Esophagus muscularis mucosa (tissue), 4 donors: Measurements from ENCODE around the gene PPM1B. TPM values are rescaled to one million over a fixed set of nuclear protein-coding genes. Genes with fewer than 3 reads are reported as not detected.

Experiments
- DNase-seq: peaks from one replicate; pipeline ENCODE4 v3.0.0-alpha.2; 2017; ENCODE audit errors: extremely low spot score
- H3K27ac ChIP-seq, 4 donors: fragments of 200-600 bp; sonication (generic); replicated peaks in 1 of 4; 1 replicate in 3 of 4; 2 replicates in 1 of 4; pipeline ENCODE4 v1.5.1; 2016 to 2019; ENCODE audit warnings: mild to moderate bottlenecking in 1 of 4
- H3K27me3 ChIP-seq, 4 donors: fragments of 200-600 bp; sonication (generic); one replicate each; pipeline versions ENCODE4 v1.5.1 to v1.6.0; 2016 to 2019
- H3K36me3 ChIP-seq, 4 donors: fragments of 200-600 bp; sonication (generic); one replicate each; pipeline ENCODE4 v1.5.1; 2016 to 2019
- H3K4me1 ChIP-seq, 4 donors: fragments of 200-600 bp; sonication (generic); one replicate each; pipeline ENCODE4 v1.5.1; 2016 to 2019
- H3K4me3 ChIP-seq, 4 donors: fragments of 200-600 bp; sonication (generic); 1 replicate in 2 of 4; 2 replicates in 2 of 4; pipeline ENCODE4 v1.5.1; 2016 to 2019; ENCODE audit warnings: mild to moderate bottlenecking in 4 of 4, moderate library complexity in 1 of 4
- H3K9me3 ChIP-seq, 4 donors: fragments of 200-600 bp; sonication (generic); 1 replicate in 3 of 4; 2 replicates in 1 of 4; pipeline ENCODE4 v1.5.1; 2016 to 2019
- CTCF ChIP-seq, 3 experiments: fragments of 200-600 bp in 2 of 3; fragments of 450-650 bp in 1 of 3; sonication (generic) in 2 of 3; IDR thresholded peaks; one replicate each; pipeline ENCODE4 v1.5.1; 2017 to 2019; ENCODE audit warnings: antibody characterized with exemption in 3 of 3, mild to moderate bottlenecking in 2 of 3, moderate library complexity in 1 of 3
- EP300 ChIP-seq: sonication (generic); formaldehyde crosslinking; IDR thresholded peaks from one replicate; pipeline ENCODE4 v1.6.1; 2017; ENCODE audit warnings: antibody characterized with exemption
- POLR2A ChIP-seq: fragments of 450-650 bp; IDR thresholded peaks from one replicate; pipeline ENCODE4 v1.6.1; 2017; ENCODE audit warnings: antibody characterized with exemption, moderate library complexity, mild to moderate bottlenecking, low read depth
- POLR2AphosphoS5 ChIP-seq, 2 donors: sonication (generic); formaldehyde crosslinking; IDR thresholded peaks; one replicate each; pipeline ENCODE4 v1.6.1; 2017; ENCODE audit warnings: antibody characterized with exemption in 2 of 2
- WGBS: methylation state at CpG from one replicate; pipeline ENCODE4 v1.1.5; 2018; 5-methylcytosine and 5-hydroxymethylcytosine counted together
- intact Hi-C: fragments of 100-400 bp; cut with DNase I; formaldehyde crosslinking; loops from one replicate; pipeline ENCODE4 v1.15.1; 2023
- total RNA-seq, 4 donors: library from RNA; depleted of rRNA; stranded (reverse); fragments of >200 nt; gene quantifications; one replicate each; pipeline versions ENCODE4 v1.1.0 to v1.2.1, GENCODE V29; 2016

Gene PPM1B
- total RNA-seq, 4 donors from 2014 or later: 61.4 to 92.7 (median 75.8) TPM

GRCh38 chr2:44152865-44153669 lies 15.6 kb upstream of the PPM1B start:
- Histone ChIP-seq H3K4me3 (no peak overlapping the region), H3K27ac (no peak overlapping the region), H3K36me3 (no peaks in the 10 kb centered on the region), H3K4me1 (no peaks in the 10 kb centered on the region), H3K9me3 (no peaks in the 10 kb centered on the region), H3K27me3 (peaks cover 0 to 7% (median 0%) of the 10 kb centered on the region in 4 donors)
- 96% methylated on average over 8 of the region's 8 CpGs for WGBS
- no peak for DNase-seq
- no peak for TF ChIP-seq CTCF (IDR thresholded peaks at IDR 0.05)
- TF ChIP-seq POLR2A: no peak
- TF ChIP-seq EP300: no peak
- TF ChIP-seq POLR2AphosphoS5 (IDR thresholded peaks at IDR 0.05): no peak
- intact Hi-C loops: no loop called here

- no peak for DNase-seq
- Histone ChIP-seq H3K4me3 (no peak overlapping the region), H3K36me3 (no peaks in the 10 kb centered on the region), H3K4me1 (no peaks in the 10 kb centered on the region), H3K27ac (no peak overlapping the region), H3K9me3 (no peaks in the 10 kb centered on the region), H3K27me3 (peaks cover 0 to 4% (median 0%) of the 10 kb centered on the region in 4 donors)
- TF ChIP-seq CTCF (IDR thresholded peaks at IDR 0.05) (no peak), POLR2AphosphoS5 (IDR thresholded peaks at IDR 0.05) (no peak), POLR2A (no peak), EP300 (no peak)
- intact Hi-C loops: no loop called here
- 85% methylated on average over 5 of the region's 5 CpGs for WGBS
These were observed 12.8 kb upstream of the PPM1B start for GRCh38 chr2:44155666-44156446.

GRCh38 chr2:44163777-44164176 lies 4.9 kb upstream of the PPM1B start:
- DNase-seq: no peak
- Histone ChIP-seq H3K27ac (no peak overlapping the region), H3K4me3 (no peak overlapping the region), H3K9me3 (no peaks in the 10 kb centered on the region), H3K4me1 (peaks cover 0 to 5% (median 0%) of the 10 kb centered on the region in 4 donors), H3K36me3 (no peaks in the 10 kb centered on the region), H3K27me3 (peaks cover 0 to 5% (median 0%) of the 10 kb centered on the region in 4 donors)
- WGBS: 58% methylated on average over 2 of the region's 2 CpGs
- TF ChIP-seq POLR2A: no peak
- intact Hi-C loops: no loop called here

GRCh38 chr2:44164617-44165016 lies 4.1 kb upstream of the PPM1B start:
- Histone ChIP-seq H3K4me3 (no peak overlapping the region), H3K9me3 (no peaks in the 10 kb centered on the region), H3K36me3 (no peaks in the 10 kb centered on the region), H3K27me3 (peaks cover 0 to 5% (median 0%) of the 10 kb centered on the region in 4 donors), H3K4me1 (peaks cover 0 to 5% (median 0%) of the 10 kb centered on the region in 4 donors), H3K27ac (no peak overlapping the region)
- WGBS: 92% methylated on average over 3 of the region's 3 CpGs
- DNase-seq: no peak
- TF ChIP-seq CTCF (IDR thresholded peaks at IDR 0.05) (no peak), POLR2AphosphoS5 (IDR thresholded peaks at IDR 0.05) (no peak), EP300 (no peak), POLR2A (no peak)
- intact Hi-C loops: loop anchor here (5.0 kb wide), 2 partner anchors 72 to 198 kb away; partner anchors contain the start of genes CAMKMT and PREPL

- intact Hi-C loops: loop anchor here (5.0 kb wide), 2 partner anchors 74 to 196 kb away; partner anchors contain the start of genes CAMKMT and PREPL
- Histone ChIP-seq H3K4me1 (peaks cover 1 to 12% (median 5%) of the 10 kb centered on the region in 4 donors), H3K4me3 (no peak overlapping the region), H3K9me3 (no peaks in the 10 kb centered on the region), H3K36me3 (no peaks in the 10 kb centered on the region), H3K27me3 (peaks cover 0 to 5% (median 0%) of the 10 kb centered on the region in 4 donors), H3K27ac (no peak overlapping the region)
- TF ChIP-seq CTCF (IDR thresholded peaks at IDR 0.05) (no peak), POLR2A (no peak), POLR2AphosphoS5 (IDR thresholded peaks at IDR 0.05) (no peak), EP300 (no peak)
- 73% methylated on average over 16 of the region's 23 CpGs for WGBS
- DNase-seq: no peak
These were observed 2.6 kb upstream of the PPM1B start for GRCh38 chr2:44166096-44166495.
